Femur (tissue), 1 donor: Measurements from ENCODE around the gene FCER1G.
"Not testable (repeated sequence)": the region's sequence is repeated elsewhere in the genome, so short reads cannot be mapped to it uniquely, and the experiment has no call there.

Source experiments
- DNase-seq: peaks from one replicate; pipeline ENCODE4 v3.0.0-alpha.2; 2017

The FCER1G gene

GRCh38 chr1:161209790-161210409, 5.2 kb upstream of the FCER1G start:
- peak; percentile 78 for DNase-seq

GRCh38 chr1:161214369-161214768, 726 bp upstream of the FCER1G start:
- no peak for DNase-seq

GRCh38 chr1:161216945-161217712, 2.0 kb downstream of the FCER1G start:
- no peak for DNase-seq

- DNase-seq = no peak
These were observed 2.7 kb downstream of the FCER1G start for GRCh38 chr1:161217831-161218230.

- DNase-seq = no peak
These were observed 3.4 kb downstream of the FCER1G start for GRCh38 chr1:161218301-161219077.

GRCh38 chr1:161219078-161219892, 4.2 kb downstream of the FCER1G start:
- DNase-seq = no peak

GRCh38 chr1:161220002-161220401, 4.9 kb downstream of the FCER1G start:
- no peak for DNase-seq

GRCh38 chr1:161222175-161223019, 7.3 kb downstream of the FCER1G start:
- DNase-seq = no peak

GRCh38 chr1:161223805-161224694, 9.0 kb downstream of the FCER1G start:
- DNase-seq = no peak

GRCh38 chr1:161224695-161225087, 9.6 kb downstream of the FCER1G start:
- DNase-seq = not testable (repeated sequence)

- no peak for DNase-seq
These were observed 10.1 kb downstream of the FCER1G start for GRCh38 chr1:161225178-161225533.

GRCh38 chr1:161225534-161226319, 10.6 kb downstream of the FCER1G start, which contains the start of gene TOMM40L:
Gene TOMM40L, plus strand, starts transcription at chr1:161226060. Its CDS starts 430 bp downstream, at chr1:161226490.
- peak; percentile 93 for DNase-seq

- DNase-seq = no peak
These were observed 11.2 kb downstream of the FCER1G start for GRCh38 chr1:161226320-161226711.

- no peak for DNase-seq
These were observed 11.7 kb downstream of the FCER1G start for GRCh38 chr1:161226759-161227158.

- peak; percentile 84 for DNase-seq
These were observed 12.2 kb downstream of the FCER1G start for GRCh38 chr1:161227196-161227871.

- no peak for DNase-seq
These were observed 12.9 kb downstream of the FCER1G start for GRCh38 chr1:161228032-161228431.

GRCh38 chr1:161229896-161230295, 14.8 kb downstream of the FCER1G start:
- DNase-seq = no peak

- no peak for DNase-seq
These were observed 15.7 kb downstream of the FCER1G start for GRCh38 chr1:161230762-161231161.

- no peak for DNase-seq
These were observed 18.0 kb downstream of the FCER1G start for GRCh38 chr1:161233102-161233501.
